Activated CD4-positive, CD25-positive, alpha-beta regulatory T cell treated with anti-CD3 and anti-CD28 coated beads, Interleukin-2, amount 50 U/mL, for 16 hours (primary cell): ENCODE data around the gene BRSK1.

Experiments used
- DNase-seq: peaks from one replicate; pipeline ENCODE4 v3.0.0-alpha.2; 2020; ENCODE audit warnings: low read depth, low spot score

BRSK1 gene

DNA sequence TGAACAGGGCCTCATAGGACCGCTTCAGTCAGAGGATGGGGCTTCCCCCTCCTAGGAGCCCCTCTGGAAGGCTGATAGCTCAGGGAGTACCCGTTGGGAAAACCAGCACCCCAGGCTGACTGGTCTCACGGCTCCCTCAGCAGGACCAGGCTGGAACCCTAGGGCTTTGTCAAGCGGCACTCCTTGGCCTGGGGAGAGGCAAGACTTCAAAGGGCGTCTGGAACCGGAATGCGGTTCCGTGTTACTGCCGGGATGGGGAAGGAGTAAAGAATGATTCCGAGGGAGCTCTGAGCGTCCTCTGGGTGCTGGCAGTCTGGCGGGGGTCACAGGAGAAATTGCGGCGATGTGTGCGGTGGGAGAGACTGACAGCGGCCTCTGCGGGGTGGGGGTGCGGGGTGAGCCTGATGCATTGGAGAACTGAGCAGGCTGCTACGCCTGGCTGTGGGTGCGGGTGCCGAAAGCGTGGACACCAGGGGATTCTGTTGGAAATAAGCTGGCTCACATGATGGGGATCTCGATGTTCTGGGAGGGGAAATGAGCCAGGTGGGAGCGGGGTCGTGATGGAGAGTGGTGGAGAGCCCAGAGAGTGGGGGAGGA, 68.8 kb downstream of the BRSK1 start:
- no peak for DNase-seq

DNA sequence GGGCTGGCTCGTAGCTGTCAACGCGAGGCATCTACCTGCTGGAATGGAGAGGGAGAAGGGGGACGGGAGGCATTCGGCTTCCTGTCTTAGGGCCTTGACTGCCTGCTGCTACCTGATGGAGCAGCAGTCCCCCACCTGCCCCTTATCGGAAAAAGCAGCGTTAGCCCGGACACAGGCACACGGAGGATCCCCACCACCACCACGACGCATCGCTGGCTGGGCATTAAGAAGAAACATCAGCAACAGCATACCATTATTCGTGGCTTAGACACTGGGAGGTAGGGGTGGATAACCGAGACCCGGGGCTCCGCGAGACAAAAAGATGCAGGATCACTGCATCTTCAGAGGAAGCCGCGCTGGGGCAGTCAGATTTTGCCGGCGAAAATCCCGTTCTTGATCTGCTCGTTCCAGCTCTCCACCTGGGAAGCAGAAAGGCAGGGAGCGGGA, 69.6 kb downstream of the BRSK1 start:
- DNase-seq: no peak

DNA sequence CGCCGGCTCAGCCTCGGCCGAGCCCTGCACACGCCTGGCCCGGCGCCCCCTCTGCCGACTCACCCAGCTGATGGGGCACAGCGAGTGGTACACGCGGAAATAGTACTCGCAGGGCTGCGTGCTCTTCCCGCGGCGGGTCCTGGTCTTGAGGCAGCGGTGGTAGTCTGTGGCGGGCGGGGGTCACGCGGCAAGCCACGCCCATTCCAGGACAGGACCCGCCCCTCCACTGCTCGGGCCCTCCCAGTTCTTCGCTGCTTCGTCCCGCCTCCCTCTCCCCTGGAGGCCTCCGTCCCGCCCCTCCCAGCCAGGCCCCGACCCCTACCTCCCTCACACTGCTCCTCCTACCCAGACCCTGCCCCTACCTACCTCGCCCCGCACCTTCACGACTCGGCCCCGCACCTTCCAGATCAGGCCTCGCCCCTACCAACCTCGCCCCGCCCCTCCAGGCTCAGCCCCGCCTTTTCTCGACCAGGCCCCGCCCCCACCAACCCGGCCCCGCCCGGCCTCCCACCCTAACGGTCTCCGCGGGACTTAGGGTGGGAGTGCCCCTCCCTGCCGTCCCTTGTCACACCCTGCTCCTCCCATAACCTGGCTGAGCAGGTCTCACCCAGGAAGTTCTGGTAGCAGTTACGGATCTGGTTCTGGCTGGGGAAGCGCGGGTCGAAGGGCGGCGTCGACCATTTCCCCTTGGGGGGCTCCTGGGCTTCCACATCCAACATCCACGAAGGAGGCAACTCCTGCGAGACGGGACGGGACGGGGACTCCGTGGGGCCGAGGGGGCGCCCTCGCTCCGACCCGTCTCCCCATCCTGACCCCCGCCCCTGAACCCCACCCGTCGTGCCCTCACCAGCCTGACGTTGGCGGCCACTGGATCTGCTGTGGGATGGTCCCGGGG, 70.3 kb downstream of the BRSK1 start:
- DNase-seq: peak; percentile 30

DNA sequence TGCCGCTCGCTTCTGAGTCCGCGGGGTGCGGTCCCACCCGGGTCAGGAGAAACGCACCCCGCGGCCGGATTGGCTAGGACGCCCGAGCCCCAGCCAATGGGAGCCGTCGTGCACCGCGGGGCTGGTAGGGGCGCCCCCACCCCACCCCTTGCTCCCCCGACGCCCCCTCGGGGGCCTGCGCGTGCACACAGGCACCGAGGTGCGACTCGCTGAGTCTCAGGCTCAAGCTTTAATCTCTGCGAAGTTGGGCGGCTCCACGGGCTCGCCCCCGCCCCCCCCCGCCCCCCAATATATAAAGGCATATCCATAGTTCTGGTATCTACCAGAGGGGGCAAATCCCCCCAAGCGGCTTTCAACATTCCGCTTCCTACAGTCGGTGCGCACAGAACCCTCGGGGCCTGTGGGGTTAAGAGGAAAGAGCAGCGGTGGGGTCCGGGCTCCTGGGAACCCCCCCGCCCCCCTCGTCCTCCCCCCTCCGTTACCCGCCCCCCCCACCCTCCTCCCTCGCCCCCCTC, 71.0 kb downstream of the BRSK1 start, which contains the start of gene COX6B2:
Gene COX6B2, minus strand, starts transcription at position 22 of the 515 bp plus-strand sequence. CDS start 198 bp downstream, outside the sequence.
- no peak for DNase-seq

DNA sequence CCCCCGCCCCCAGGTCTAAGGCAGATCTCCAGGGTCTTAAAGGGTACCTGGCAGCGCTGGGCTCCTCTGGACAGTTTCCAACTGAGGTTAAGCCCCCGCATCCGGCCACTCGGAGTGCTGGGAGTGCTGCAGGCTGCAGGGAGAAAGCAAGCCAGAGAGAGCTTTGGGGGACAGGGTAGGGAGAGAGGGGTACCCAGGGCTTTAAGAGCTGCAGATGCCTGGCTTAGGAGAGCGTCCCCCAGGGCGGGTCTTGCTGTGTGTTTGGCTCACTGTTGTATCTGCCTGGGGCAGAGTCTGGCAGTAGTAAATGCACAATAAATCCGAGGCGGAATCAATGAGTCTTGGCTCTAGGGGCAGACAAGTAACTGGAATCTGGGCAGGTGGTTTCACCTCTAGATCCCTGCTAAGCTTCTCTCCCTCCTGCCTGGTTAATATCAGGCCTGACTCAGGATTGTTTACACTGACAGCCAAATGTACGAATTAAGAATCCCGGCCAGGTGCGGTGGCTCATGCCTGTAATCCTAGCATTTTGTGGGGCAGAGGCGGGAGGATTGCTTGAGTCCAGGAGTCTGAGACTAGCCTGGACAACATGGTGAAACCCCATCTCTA, 71.5 kb downstream of the BRSK1 start:
- no peak for DNase-seq

DNA sequence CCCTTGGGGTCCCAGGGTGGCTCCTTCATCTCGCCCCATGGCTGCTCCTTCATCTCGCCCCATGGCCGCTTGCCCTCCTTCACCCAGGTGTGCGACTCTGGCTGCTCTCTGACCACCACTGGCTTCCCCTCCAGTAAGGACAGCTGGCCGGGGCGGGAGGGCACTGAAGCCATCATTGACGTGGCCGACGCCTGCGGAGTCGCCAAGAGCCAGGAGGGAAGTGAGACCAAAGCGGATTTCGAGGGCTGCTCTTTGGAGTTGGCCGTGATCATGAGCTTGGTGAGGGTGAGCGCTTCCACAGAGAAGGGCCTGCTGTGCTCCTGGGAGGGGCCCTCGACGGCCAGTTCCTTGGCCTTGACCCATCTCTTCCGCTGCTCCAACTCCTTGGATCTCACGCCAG, 74.7 kb downstream of the BRSK1 start:
- DNase-seq: no peak

DNA sequence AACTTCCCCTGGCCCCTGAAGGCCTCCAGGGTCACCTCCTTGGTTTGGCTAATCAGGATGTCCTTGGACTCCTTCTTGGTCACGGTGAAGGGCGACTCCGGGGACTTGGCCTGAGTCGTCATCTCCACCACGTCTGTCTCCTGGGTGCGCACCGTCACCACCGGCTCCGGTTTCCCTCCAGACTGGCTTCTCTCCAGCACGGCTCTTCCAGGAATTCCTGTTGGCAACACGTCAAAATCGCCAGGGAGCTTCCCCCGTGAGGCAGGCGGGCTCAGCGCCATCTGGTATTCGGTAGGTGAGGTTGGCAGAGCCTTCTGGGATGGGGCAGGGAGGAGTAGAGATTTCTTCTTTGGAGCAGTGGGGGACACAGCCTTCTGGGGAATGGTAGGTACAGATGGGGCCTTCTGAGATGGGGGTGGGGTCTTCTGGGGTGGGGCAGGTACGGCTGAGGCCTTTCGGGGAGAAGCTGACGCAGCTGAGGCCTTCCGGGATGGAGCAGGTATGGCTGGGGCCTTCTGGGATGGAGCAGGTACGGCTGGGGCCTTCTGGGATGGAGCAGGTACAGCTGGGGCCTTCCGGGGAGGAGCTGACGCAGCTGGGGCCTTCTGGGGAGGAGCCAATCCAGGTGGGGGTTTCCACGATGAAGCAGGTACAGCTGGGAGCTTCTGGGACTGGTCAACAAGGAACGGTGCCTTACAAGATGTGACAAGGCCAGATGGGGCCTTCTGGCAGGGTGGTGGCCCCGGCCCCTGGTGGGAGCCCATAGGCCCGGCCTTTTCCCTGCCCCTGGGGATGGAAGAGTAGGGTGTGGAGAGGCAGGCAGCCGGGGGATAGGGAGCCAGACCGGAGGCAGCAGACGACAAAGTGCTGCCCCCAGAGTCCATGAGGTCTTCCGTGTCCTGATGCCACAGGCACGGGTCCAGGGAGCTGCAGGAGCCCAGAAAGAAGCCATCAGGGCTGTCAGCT, 75.4 kb downstream of the BRSK1 start:
- DNase-seq: no peak

DNA sequence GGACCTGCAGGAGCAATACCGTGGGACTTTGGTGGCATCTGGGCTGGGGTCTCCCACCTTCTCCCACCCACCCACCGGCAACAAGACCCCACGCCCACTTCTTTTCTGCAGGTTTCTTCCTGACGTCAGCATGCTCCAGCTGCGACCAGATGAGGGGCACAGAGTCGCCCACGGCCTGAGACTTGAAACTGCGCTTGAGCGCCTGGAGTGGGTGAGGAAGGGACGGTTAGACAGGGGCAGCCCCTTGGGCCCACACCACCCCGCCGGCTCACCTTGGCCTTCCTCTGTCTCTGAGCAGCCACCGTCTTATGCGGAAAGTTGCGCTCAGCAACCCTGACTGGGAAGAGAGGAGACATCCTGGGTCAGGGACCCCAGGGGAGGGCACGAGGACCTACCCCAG, 77.1 kb downstream of the BRSK1 start:
- no peak for DNase-seq
